ENCODE results near the gene SCAF1.

SCAF1 gene

DNA sequence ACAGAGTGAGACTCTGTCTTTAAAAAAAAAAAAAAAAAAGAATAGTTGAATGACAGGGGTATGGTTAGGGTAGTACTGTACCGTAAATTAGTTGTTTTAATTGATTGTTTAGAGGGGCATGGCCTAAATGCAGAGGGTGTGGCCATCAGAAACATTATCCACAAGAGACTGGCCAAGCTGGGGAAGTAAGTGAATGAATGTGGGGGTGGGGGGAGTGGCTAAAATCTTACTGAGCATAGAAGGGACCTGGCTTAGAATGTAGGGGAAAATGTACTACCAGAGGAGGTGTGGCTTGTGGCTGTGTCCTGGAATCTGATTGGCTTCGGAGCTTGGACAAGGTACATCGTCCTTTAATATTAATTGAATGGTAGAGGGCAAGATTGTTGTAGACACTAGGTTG lies 27.5 kb downstream of the SCAF1 start:
- DNase-seq = no peak

DNA sequence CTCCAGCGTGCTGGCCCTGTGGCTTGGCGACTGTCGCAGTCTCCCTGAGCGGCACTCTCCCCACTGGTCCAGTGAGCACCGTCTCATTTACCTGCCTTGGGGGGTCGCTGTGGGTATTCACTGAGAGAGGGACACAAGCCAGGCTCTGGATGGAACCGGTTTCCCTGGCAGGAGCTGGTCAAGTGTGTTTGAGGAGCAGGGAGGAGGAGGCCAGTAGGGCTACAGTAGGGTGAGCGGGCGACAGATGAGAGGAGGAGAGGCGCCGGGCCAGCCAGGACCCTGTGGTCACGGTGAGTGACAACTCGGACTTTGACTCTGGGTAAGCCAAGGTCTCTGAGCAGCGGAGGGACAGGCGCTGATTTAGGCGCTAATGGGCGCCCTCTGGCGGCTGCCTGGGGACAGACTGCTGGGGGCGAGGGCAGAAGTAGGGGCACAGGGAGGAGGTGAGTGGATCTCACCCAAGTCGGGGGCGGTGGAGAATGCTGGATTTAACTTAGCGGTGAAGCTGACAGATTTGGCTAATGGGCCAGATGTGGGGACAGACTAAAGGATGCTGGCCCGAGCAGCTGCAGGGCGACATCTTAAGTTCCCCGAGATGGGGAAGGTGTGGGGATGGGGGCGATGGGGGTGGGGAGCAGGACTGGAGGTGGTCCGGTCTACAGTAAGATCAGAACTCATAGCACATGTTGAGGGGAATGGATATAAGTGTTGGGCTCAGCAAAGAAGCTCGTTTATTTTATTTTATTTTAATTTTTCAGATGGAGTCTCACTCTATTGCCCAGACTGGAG lies 30.3 kb downstream of the SCAF1 start:
- DNase-seq = peak; percentile 79 to 81

DNA sequence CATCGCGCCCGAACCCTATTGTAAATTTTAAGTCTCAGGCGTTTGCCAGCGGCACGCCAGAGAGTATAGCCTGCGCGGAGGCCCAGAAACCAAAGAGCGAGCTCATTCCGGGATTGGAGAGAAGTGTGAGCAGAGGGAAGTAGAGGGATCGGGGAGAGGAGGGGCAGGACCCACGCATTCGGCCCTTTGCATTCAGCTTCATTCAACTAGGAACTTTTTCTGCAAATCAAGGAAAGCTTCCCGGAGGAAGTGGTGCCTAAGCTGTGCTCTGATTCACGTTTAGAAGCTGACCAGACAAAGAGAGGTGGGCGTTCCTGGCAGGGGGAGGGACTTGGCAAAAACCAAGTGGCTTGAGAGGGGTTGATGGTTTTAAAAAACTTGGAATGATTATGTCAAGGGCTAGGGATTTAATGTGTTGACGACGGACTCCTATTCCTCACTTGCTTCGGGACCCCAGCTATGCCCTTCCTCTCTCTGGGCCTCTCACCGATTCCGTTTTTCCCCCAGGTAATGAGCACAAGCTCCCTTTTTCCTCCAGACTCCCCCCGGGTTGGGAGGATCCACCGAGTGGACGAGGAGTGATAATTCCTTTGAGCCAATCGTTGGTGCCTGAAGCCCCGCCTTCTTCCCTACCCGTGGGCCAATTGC lies 34.3 kb downstream of the SCAF1 start:
- no peak for DNase-seq

DNA sequence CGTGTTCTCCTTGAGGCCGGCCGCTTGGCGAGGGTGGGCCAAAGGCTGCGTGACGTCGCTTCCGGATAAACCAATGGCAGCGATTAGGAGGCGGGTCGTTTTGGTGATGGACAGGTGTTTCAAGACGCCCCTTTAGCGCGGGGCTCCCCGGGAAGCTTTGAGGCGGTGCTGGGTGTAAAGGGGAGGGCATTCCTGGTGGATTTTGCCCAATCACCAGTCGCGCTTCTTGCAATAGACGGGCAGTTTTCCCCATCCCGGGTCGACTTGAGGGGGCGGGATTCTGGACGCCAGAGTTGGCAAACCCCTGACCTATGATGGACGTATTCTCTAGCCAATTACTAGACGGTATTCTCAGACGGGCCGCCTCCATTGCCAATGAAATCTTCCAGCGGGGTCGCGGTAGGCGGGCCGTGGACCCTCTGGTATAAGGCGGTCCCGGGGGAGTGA lies 34.8 kb downstream of the SCAF1 start:
- DNase-seq = peak; percentile 100

DNA sequence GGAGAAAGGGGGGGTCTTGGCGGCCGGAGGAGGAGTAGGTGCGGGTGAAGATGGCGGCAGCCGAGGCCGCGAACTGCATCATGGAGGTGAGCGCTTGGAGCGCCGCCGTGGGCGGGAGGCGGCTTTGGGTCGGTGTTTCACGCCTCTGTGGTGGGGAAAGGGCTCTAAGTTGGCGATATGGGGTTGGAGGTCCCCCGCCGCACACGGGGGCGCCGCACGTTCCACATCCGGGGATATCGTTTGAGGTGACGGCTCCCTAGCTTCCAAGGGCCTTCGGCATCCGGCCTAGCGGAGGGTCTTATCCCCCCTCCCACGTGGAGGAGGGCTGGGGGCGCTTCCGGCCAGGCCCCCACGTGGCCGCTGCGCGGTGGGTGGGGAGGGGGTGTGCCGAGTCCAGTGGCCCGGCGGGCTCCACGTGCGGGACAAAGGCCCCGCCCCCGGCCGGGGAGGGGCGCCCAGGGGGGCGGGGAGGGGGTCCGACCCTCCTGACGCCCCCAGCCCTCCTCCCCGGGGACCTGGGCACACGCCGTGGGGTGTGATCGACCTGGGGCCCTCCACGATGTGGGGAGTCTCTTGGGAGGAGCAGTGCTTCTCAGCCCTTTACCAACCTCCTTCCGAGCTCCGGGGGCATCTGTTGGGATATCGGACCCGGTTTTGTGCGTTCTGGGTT lies 35.4 kb downstream of the SCAF1 start, which contains the start of gene PRMT1:
Gene PRMT1, plus strand, starts transcription at position 41 of the 670 bp plus-strand sequence. Its CDS starts 10 bp downstream, at position 51.
- DNase-seq = peak; percentile 56 to 58

DNA sequence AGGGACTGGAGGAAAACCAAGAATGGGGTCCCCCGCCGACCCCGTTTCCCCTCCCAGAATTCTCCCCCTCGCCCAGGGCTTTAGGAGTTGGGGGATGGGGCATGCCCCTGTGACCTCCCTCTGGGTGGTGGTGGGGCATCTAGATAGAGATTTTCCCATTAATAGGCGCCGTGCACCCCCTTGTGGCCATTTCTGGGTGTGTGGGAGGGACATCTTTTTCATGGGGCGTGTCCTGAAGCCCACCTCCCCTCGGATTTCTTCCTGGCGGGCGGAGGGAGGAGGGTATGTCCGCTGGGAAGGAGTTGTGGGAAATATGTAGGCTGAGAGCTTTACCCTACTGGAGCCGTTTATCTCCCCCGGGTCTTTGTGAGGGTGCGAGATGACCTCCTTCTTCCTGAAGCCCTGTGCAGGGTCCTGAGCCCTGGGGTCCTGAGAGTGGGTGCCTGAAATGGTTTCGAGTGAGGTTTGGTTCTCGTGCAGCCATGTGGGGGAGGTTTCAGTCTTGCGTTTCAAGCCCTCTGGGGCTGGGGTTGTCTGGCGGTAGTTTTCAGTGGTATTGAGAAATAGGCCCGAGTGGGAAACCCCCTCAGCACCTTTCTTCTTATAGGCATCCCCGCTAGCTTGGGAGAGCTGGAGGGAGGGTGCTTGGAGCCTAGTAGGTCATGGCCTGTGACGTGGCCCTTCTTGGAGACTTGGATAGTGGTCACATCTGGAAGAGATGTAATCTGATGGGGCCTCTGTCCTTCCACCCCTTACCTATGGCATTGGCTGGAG lies 36.1 kb downstream of the SCAF1 start:
- peak; percentile 84 to 87 for DNase-seq

DNA sequence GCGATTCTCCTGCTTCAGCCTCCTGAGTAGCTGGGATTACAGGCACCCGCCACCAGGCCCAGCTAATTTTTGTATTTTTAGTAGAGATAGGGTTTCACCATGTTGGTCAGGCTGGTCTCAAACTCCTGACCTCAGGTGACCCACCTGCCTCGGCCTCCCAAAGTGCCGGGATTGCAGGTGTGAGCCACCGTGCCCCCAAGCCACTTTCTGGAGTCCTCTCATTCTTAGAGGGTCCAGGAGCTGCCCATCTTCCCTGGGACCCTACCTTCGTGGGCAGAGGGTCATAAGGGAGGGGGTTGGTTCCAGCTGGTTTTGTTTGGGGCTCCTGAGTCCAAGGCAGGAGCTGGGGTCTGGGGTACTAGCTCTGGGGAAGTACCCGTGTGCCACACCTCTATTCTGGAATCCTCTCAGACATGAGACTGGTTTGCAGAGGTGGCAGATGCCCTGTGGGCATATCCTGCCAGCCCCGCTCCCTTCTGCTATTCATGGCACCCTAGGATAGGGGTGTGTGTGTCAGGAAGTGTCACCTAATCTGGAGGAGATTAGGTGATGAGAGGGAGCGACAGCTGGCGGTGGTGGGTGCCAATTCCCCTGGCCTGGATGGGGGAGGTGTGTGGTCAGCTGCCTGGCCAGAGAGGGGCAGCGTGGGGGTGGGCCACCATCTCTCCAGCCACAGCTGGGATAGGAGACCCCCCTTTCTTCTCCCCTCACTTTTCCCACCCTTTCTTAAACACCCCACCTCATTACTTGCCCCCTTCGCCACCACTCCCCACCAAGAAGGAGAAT lies 37.2 kb downstream of the SCAF1 start:
- DNase-seq = no peak

DNA sequence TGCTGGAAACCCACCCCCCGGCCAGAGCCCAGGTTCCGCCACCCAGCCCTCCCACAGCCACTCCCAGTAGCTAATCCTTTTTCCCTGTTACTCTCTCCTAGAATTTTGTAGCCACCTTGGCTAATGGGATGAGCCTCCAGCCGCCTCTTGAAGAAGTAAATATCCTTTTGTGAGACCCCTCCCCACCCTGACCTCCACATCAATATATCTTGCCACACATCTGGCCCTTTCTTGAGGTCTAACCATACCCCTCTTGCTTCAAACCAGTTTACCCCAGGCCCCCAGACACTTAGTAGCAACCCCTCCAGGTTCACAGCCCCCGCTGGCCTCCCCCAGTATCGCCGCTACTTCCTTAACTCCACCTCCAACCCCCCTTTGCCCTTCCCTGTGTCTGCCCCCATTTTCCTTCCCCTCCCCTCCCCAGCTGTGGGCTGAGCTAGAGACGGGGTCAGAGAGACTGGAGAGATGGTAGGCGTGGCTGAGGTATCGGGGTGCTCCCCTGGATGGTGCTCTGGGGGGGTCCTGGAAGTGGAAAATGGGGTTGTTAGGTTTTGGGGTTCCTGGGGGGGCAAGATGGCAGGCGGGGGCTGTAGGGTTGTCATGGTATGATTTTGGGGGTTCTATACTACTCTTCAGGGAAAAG lies 37.9 kb downstream of the SCAF1 start:
- DNase-seq = no peak

DNA sequence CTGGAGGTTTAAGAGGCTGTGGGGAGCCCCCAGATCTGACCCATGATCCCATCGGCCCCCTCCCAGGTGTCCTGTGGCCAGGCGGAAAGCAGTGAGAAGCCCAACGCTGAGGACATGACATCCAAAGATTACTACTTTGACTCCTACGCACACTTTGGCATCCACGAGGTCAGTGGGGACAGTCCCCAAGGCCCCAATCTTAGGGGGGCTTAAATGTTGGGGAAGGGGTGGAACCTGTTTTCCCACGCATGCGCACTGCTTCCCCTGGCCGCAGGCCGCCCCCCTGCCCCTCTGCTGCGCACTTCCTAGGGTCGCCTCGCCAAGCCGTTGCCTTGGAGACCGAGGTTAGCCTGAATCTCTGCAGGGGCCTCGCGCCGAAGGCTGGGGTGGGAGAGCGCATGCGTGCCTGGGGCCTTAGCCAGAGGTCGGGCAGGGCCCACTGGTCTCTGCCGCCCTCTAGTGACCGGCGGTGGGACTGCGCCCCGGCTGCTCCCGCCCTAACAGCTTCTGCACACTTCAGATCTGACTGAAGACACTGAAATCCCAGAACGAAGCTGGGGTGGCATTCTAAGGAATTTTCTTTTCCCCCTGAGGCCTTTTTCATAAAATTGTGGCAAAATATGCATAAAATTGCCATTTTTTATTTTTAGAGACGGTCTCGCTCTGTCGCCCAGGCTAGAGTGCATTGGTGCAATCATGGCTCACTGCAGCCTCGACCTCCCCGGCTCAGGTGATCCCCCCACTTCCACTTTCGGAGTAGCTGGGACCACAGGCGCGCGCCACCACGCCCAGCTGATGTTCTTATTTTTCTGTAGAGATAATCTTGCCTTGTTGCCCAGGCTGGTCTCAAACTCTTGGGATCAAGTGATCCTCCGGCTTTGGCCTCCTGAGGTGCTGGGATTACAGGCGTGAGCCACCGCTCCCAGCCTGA lies 38.7 kb downstream of the SCAF1 start:
- DNase-seq = peak; percentile 92

DNA sequence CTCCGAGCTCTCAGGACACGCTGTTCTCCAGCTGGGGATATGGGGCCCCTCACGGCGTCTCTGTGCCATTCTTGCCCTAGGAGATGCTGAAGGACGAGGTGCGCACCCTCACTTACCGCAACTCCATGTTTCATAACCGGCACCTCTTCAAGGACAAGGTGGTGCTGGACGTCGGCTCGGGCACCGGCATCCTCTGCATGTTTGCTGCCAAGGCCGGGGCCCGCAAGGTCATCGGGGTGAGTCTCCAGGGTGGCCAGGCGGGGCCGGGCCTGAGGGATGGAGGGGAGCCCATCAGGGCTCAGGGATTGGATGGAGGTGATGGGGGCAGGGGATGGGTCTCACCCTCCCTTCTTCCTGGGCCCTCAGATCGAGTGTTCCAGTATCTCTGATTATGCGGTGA lies 39.8 kb downstream of the SCAF1 start:
- no peak for DNase-seq

DNA sequence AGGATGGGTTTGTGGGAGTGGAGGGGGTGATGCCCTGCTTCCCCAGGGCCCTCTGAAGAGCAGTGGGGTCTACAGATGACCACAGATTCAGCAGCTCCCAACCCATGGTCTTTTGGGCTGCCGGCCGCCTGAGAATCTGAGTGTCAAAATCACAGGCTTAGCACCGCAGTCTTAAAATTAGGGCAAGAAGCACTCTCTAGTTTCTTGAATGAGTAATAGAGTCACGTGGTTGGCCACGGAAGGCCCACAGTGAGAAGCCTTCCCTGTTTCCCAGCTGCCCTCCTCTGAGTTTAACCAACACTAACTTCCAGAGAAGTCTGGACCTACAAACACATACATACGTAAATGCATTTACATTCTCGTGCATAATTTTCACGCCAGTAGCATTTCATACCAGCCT lies 40.3 kb downstream of the SCAF1 start:
- no peak for DNase-seq

DNA sequence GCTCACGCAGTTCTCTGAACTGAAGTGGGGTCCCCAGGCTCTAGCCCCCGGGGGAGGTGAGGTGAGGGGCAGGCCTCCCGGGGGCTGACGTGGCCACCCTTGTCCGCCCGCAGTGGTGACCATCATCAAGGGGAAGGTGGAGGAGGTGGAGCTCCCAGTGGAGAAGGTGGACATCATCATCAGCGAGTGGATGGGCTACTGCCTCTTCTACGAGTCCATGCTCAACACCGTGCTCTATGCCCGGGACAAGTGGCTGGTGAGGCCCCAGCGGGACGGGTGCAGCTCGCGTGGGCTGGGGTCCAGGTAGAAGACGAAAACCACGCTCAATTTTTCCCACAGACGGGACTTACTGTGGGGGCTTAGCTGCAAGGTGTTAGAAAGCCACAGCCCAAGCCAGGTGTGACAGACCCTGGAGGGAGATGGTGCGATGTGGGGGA lies 41.8 kb downstream of the SCAF1 start:
- no peak for DNase-seq

DNA sequence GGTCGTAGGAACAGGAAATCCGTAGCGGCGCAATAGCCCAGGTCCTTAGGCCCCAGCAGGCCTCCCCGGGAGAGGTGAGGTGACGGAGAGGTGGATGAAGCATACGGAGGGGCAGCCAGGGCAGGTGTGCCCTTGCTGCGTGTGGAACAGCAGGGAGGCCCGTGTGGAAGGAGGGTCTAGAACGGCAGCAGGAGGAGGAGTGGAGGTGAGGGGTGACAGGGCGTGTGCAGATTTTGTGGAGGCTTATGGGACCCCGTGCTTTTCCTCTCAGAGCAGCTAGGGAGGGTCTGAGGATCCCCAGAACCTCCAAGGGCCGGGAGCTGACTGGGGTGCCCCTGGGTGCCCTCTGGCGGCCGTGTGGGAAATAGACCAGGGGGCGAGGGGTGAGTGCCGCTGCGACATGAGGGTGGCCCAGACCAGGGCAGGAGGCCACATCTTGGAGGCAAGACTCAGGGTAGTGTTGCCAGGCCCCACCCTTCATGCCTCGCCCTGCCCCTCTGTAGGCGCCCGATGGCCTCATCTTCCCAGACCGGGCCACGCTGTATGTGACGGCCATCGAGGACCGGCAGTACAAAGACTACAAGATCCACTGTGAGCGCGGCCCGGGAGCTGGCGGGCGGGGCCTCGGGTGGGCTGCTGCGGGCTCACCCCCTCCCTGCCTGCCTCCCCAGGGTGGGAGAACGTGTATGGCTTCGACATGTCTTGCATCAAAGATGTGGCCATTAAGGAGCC lies 42.4 kb downstream of the SCAF1 start:
- DNase-seq = no peak

DNA sequence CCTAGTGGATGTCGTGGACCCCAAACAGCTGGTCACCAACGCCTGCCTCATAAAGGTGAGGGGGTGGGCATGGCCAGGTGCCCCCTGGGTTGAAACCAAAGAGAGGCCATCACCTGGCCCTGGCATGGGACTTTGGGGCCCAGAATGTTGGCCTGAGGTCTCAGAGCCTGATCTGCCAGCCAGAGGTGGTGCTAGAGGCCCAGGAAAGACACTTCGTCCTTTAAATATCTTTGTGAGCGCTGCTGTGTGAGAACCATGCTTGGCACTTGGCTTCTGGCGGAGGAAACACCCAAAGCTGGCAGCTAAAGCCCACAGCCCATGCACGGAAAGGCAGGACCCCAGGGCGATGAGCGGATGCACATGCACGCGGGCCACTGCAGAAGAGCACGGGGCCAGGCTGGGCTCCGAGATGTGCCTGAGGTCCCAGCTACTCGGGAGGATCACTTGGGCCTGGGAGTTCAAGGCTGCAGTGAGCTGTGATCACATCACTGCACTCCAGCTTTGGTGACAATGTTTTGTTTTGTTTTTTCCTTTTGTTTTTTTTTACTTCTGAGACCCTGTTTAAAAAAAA lies 43.1 kb downstream of the SCAF1 start:
- DNase-seq = no peak

DNA sequence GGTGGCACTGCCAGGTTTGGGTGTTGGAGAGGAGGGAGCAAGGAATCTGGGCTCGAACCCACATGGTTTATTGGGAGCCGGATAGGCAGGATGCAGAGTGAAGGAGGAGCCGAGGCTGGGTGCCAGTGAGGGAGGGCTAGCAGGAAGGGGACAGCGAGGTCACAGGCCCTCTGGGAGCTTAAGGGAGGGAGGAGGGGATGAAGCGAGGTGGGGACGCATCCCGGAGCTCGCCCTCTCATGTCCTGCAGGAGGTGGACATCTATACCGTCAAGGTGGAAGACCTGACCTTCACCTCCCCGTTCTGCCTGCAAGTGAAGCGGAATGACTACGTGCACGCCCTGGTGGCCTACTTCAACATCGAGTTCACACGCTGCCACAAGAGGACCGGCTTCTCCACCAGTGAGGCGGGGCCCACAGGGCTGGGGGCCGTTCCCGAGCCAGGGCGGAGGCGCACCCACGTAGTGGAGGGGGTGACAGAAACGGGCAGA lies 43.9 kb downstream of the SCAF1 start:
- DNase-seq = no peak

DNA sequence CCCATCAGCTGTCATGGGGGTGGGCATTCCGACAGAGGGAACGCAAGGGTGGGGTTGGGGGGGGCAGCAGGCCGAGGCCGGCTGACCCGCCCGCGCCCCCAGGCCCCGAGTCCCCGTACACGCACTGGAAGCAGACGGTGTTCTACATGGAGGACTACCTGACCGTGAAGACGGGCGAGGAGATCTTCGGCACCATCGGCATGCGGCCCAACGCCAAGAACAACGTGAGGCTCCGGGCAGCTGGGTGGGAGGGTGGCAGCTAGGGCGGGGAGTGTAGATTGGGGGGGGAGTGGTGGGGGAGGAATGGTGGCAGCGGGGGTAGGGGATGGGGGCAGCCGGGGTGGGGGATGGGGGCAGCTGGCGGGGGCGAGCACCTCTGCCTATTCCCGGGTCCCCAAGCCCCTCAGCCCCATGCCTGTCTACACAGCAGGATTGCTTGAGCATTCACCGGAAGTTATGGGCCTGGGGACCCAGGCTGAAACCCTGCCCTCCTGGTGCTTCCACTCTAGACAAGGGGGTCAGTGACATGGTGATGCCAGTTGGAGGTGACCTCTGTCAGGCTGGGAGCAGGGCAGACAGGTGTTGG lies 44.6 kb downstream of the SCAF1 start:
- no peak for DNase-seq

DNA sequence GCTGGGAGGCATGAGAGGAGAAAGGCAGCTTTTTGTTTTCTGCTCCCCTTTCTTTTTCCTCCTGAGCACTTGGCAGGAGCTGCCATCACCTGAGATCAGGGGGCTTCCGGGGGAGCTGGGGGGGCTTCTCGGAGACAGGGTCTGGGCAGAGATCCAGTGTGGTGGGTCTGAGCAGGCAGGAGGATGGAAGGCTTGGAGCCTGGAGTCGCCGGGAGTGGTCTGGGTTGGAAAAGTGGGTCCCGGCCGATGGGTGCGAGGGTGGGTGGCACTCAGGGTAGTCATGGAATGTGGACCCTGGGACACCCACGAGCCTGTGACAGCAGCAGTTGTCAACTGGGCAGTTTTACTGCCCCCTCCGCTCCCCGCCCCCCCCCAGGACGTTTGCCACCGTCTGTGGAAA lies 45.1 kb downstream of the SCAF1 start:
- no peak for DNase-seq

DNA sequence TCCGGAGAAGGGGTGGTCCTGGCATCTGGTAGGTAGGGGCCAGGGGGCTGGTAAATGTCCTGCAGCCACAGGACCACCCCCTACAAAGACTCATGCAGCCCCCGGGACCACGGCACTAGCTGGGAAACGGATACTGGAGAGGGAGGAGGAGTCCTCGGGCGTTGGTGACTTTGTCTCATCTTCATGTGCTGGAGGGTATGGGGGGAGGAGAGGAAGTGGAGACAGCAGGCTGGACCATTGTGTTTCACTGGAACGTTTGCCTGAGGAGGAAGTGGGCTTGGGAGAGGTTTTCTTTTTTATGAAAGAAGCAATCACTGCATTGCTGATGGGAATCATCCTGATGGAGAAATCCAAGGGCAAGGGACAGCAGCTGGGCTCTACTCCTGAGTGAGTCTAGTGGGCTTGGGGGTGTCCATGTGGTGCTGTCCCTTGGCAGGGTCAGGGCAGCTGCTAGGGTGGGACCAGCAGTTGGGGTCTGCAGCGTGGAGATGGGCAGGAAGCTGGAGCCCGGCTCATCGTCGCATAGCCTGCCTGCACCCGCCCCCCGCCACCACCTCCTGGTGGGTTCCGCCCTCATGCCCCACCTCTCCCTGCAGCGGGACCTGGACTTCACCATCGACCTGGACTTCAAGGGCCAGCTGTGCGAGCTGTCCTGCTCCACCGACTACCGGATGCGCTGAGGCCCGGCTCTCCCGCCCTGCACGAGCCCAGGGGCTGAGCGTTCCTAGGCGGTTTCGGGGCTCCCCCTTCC lies 45.7 kb downstream of the SCAF1 start:
- no peak for DNase-seq

All from CD4-positive, alpha-beta T cell treated with Interleukin-4 for 1 hour (primary cell).